ENCODE results near the gene TPCN2. TPM values are rescaled to one million over a fixed set of nuclear protein-coding genes. Genes with fewer than 3 reads are reported as not detected.

The TPCN2 gene
- total and polyA plus RNA-seq, 4 donors: 1.5 to 27.9 (median 23.3) TPM

GRCh38 chr11:69113646-69114340 lies 65.1 kb downstream of the TPCN2 start:
- Histone ChIP-seq H3K9me3 (ENCODE audit: control insufficient read depth, low read length) (no peaks in the 10 kb centered on the region), H3K4me3 (ENCODE audit: low read length in 2 of 2) (no peak overlapping the region), H3K27ac (ENCODE audit: low read depth in 1 of 2, low read length in 2 of 2) (no peak overlapping the region), H3K27me3 (ENCODE audit: control insufficient read depth in 1 of 2, insufficient read depth in 2 of 2, low read length in 1 of 2) (no peaks in the 10 kb centered on the region), H3K36me3 (ENCODE audit: control insufficient read depth in 1 of 2, insufficient read depth in 2 of 2, low read length in 1 of 2) (no peaks in the 10 kb centered on the region), H3K4me1 (ENCODE audit: control insufficient read depth in 1 of 2, insufficient read depth in 2 of 2, low read length in 2 of 2) (no peaks in the 10 kb centered on the region)
- DNase-seq (peak; percentile 26 to 65), ATAC-seq (ENCODE audit: low FRiP score) (no peak)
- 89 to 93% methylated on average over 22 of the region's 22 CpGs for WGBS, 2 donors
- intact Hi-C loops (cut with DNase I): no loop called here

GRCh38 chr11:69114362-69114761 lies 65.6 kb downstream of the TPCN2 start:
- ATAC-seq (ENCODE audit: low FRiP score) (no peak), DNase-seq (peak; percentile 24 to 65)
- H3K4me1 ChIP-seq (ENCODE audit: control insufficient read depth in 1 of 2, insufficient read depth in 2 of 2, low read length in 2 of 2): no peaks in the 10 kb centered on the region
- WGBS, 2 donors: 92% methylated on average over 6 of the region's 6 CpGs
- intact Hi-C loops (cut with DNase I): no loop called here
- H3K27ac ChIP-seq (ENCODE audit: low read depth in 1 of 2, low read length in 2 of 2): no peak overlapping the region
- no peaks in the 10 kb centered on the region for H3K27me3 ChIP-seq (ENCODE audit: control insufficient read depth in 1 of 2, insufficient read depth in 2 of 2, low read length in 1 of 2)
- H3K36me3 ChIP-seq (ENCODE audit: control insufficient read depth in 1 of 2, insufficient read depth in 2 of 2, low read length in 1 of 2): no peaks in the 10 kb centered on the region
- H3K4me3 ChIP-seq (ENCODE audit: low read length in 2 of 2): no peak overlapping the region
- H3K9me3 ChIP-seq (ENCODE audit: control insufficient read depth, low read length): no peaks in the 10 kb centered on the region

GRCh38 chr11:69114811-69115523 lies 66.2 kb downstream of the TPCN2 start:
- no peaks in the 10 kb centered on the region for H3K27me3 ChIP-seq (ENCODE audit: control insufficient read depth in 1 of 2, insufficient read depth in 2 of 2, low read length in 1 of 2)
- no peak for ATAC-seq (ENCODE audit: low FRiP score)
- H3K9me3 ChIP-seq (ENCODE audit: control insufficient read depth, low read length): no peaks in the 10 kb centered on the region
- intact Hi-C loops (cut with DNase I): no loop called here
- peak; percentile 35 to 53 for DNase-seq
- no peak overlapping the region for H3K4me3 ChIP-seq (ENCODE audit: low read length in 2 of 2)
- WGBS, 2 donors: 78 to 80% methylated on average over 21 of the region's 21 CpGs
- no peaks in the 10 kb centered on the region for H3K4me1 ChIP-seq (ENCODE audit: control insufficient read depth in 1 of 2, insufficient read depth in 2 of 2, low read length in 2 of 2)
- no peak overlapping the region for H3K27ac ChIP-seq (ENCODE audit: low read depth in 1 of 2, low read length in 2 of 2)
- no peaks in the 10 kb centered on the region for H3K36me3 ChIP-seq (ENCODE audit: control insufficient read depth in 1 of 2, insufficient read depth in 2 of 2, low read length in 1 of 2)

- ATAC-seq (ENCODE audit: low FRiP score) (peak; percentile 42), DNase-seq (peak; percentile 58 to 80)
- no peak overlapping the region for H3K27ac ChIP-seq (ENCODE audit: low read depth in 1 of 2, low read length in 2 of 2)
- no peaks in the 10 kb centered on the region for H3K36me3 ChIP-seq (ENCODE audit: control insufficient read depth in 1 of 2, insufficient read depth in 2 of 2, low read length in 1 of 2)
- intact Hi-C loops (cut with DNase I): no loop called here
- H3K4me1 ChIP-seq (ENCODE audit: control insufficient read depth in 1 of 2, insufficient read depth in 2 of 2, low read length in 2 of 2): no peaks in the 10 kb centered on the region
- no peak overlapping the region for H3K4me3 ChIP-seq (ENCODE audit: low read length in 2 of 2)
- no peaks in the 10 kb centered on the region for H3K9me3 ChIP-seq (ENCODE audit: control insufficient read depth, low read length)
- WGBS, 2 donors: 58 to 68% methylated on average over 39 to 41 of the region's 41 CpGs
- no peaks in the 10 kb centered on the region for H3K27me3 ChIP-seq (ENCODE audit: control insufficient read depth in 1 of 2, insufficient read depth in 2 of 2, low read length in 1 of 2)
Measured at GRCh38 chr11:69115586-69116560, 67.1 kb downstream of the TPCN2 start.

GRCh38 chr11:69116671-69117070 lies 67.9 kb downstream of the TPCN2 start:
- peak; percentile 32 to 62 for DNase-seq
- Histone ChIP-seq H3K4me3 (ENCODE audit: low read length in 2 of 2) (no peak overlapping the region), H3K4me1 (ENCODE audit: control insufficient read depth in 1 of 2, insufficient read depth in 2 of 2, low read length in 2 of 2) (no peaks in the 10 kb centered on the region), H3K36me3 (ENCODE audit: control insufficient read depth in 1 of 2, insufficient read depth in 2 of 2, low read length in 1 of 2) (no peaks in the 10 kb centered on the region), H3K27me3 (ENCODE audit: control insufficient read depth in 1 of 2, insufficient read depth in 2 of 2, low read length in 1 of 2) (no peaks in the 10 kb centered on the region), H3K9me3 (ENCODE audit: control insufficient read depth, low read length) (no peaks in the 10 kb centered on the region), H3K27ac (ENCODE audit: low read depth in 1 of 2, low read length in 2 of 2) (no peak overlapping the region)
- intact Hi-C loops (cut with DNase I): no loop called here
- no peak for ATAC-seq (ENCODE audit: low FRiP score)
- 94 to 96% methylated on average over 10 of the region's 10 CpGs for WGBS, 2 donors

GRCh38 chr11:69119190-69119589 lies 70.5 kb downstream of the TPCN2 start:
- no peaks in the 10 kb centered on the region for H3K9me3 ChIP-seq (ENCODE audit: control insufficient read depth, low read length)
- WGBS, 2 donors: 73 to 99% methylated on average over 2 of the region's 2 CpGs
- H3K4me1 ChIP-seq (ENCODE audit: control insufficient read depth in 1 of 2, insufficient read depth in 2 of 2, low read length in 2 of 2): no peaks in the 10 kb centered on the region
- H3K36me3 ChIP-seq (ENCODE audit: control insufficient read depth in 1 of 2, insufficient read depth in 2 of 2, low read length in 1 of 2): no peaks in the 10 kb centered on the region
- intact Hi-C loops (cut with DNase I): no loop called here
- no peak overlapping the region for H3K4me3 ChIP-seq (ENCODE audit: low read length in 2 of 2)
- no peak for DNase-seq
- no peak overlapping the region for H3K27ac ChIP-seq (ENCODE audit: low read depth in 1 of 2, low read length in 2 of 2)
- no peaks in the 10 kb centered on the region for H3K27me3 ChIP-seq (ENCODE audit: control insufficient read depth in 1 of 2, insufficient read depth in 2 of 2, low read length in 1 of 2)
- no peak for ATAC-seq (ENCODE audit: low FRiP score)

GRCh38 chr11:69120096-69120875 lies 71.6 kb downstream of the TPCN2 start:
- no peaks in the 10 kb centered on the region for H3K36me3 ChIP-seq (ENCODE audit: control insufficient read depth in 1 of 2, insufficient read depth in 2 of 2, low read length in 1 of 2)
- H3K9me3 ChIP-seq (ENCODE audit: control insufficient read depth, low read length): no peaks in the 10 kb centered on the region
- no peak overlapping the region for H3K27ac ChIP-seq (ENCODE audit: low read depth in 1 of 2, low read length in 2 of 2)
- H3K4me1 ChIP-seq (ENCODE audit: control insufficient read depth in 1 of 2, insufficient read depth in 2 of 2, low read length in 2 of 2): no peaks in the 10 kb centered on the region
- H3K27me3 ChIP-seq (ENCODE audit: control insufficient read depth in 1 of 2, insufficient read depth in 2 of 2, low read length in 1 of 2): no peaks in the 10 kb centered on the region
- 92 to 94% methylated on average over 21 of the region's 21 CpGs for WGBS, 2 donors
- ATAC-seq (ENCODE audit: low FRiP score) (no peak), DNase-seq (peak in 1 of 2 donors; percentile 53)
- no peak overlapping the region for H3K4me3 ChIP-seq (ENCODE audit: low read length in 2 of 2)
- intact Hi-C loops (cut with DNase I): loop anchor here (5.0 kb wide), 2 partner anchors 177 to 522 kb away; partner anchors contain the start of gene CCND1 (in 1 of the 2)

- intact Hi-C loops (cut with DNase I): loop anchor here (5.0 kb wide), 2 partner anchors 176 to 521 kb away; partner anchors contain the start of gene CCND1 (in 1 of the 2)
- no peaks in the 10 kb centered on the region for H3K27me3 ChIP-seq (ENCODE audit: control insufficient read depth in 1 of 2, insufficient read depth in 2 of 2, low read length in 1 of 2)
- WGBS, 2 donors: 89% methylated on average over 9 of the region's 9 CpGs
- no peaks in the 10 kb centered on the region for H3K9me3 ChIP-seq (ENCODE audit: control insufficient read depth, low read length)
- H3K36me3 ChIP-seq (ENCODE audit: control insufficient read depth in 1 of 2, insufficient read depth in 2 of 2, low read length in 1 of 2): no peaks in the 10 kb centered on the region
- no peak overlapping the region for H3K27ac ChIP-seq (ENCODE audit: low read depth in 1 of 2, low read length in 2 of 2)
- no peak overlapping the region for H3K4me3 ChIP-seq (ENCODE audit: low read length in 2 of 2)
- H3K4me1 ChIP-seq (ENCODE audit: control insufficient read depth in 1 of 2, insufficient read depth in 2 of 2, low read length in 2 of 2): no peaks in the 10 kb centered on the region
- DNase-seq (peak in 1 of 2 donors; percentile 61), ATAC-seq (ENCODE audit: low FRiP score) (no peak)
Measured at GRCh38 chr11:69121021-69121420, 72.3 kb downstream of the TPCN2 start.

All from aorta (tissue), 5 donors.